ENCODE measurements around the gene IFIT1B.

Gene IFIT1B

DNA sequence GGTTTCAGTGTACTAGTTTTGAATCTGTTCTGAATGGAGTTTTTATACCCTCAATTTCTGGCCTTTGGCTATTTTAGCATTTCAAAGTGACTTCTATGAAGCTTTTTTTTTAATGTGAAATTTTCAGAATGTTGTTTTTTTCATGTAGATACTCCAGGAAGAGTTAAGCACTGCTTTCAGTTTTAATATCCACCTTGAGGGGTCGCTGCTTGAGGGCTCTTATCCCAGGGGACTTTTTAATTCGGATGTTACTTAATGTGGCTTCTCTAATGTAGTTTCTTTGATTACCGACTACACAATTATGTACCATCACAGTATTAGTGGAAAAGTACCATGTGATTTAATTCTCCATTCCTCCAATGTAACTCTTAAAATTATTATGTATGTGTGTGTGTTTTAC, 41.7 kb downstream of the IFIT1B start:
- ATAC-seq (ENCODE audit: low read depth) = no peak
- TF ChIP-seq, protein P1, sequence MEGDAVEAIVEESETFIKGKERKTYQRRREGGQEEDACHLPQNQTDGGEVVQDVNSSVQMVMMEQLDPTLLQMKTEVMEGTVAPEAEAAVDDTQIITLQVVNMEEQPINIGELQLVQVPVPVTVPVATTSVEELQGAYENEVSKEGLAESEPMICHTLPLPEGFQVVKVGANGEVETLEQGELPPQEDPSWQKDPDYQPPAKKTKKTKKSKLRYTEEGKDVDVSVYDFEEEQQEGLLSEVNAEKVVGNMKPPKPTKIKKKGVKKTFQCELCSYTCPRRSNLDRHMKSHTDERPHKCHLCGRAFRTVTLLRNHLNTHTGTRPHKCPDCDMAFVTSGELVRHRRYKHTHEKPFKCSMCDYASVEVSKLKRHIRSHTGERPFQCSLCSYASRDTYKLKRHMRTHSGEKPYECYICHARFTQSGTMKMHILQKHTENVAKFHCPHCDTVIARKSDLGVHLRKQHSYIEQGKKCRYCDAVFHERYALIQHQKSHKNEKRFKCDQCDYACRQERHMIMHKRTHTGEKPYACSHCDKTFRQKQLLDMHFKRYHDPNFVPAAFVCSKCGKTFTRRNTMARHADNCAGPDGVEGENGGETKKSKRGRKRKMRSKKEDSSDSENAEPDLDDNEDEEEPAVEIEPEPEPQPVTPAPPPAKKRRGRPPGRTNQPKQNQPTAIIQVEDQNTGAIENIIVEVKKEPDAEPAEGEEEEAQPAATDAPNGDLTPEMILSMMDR (IDR thresholded peaks at IDR 0.05; ENCODE audit: poor library complexity, severe bottlenecking) = peak; percentile 51
- no peaks in the 10 kb centered on the region for H3K9me3 ChIP-seq (ENCODE audit: severe bottlenecking)
- H3K4me3 ChIP-seq (ENCODE audit: severe bottlenecking) = no peak overlapping the region
- H3K27ac ChIP-seq (ENCODE audit: poor library complexity, severe bottlenecking) = no peak overlapping the region
- no peak for DNase-seq (ENCODE audit: low spot score)
- no peaks in the 10 kb centered on the region for H3K27me3 ChIP-seq (ENCODE audit: insufficient read depth, poor library complexity, severe bottlenecking)
- peaks cover 4% of the 10 kb centered on the region for H3K4me1 ChIP-seq (ENCODE audit: insufficient read depth, poor library complexity, severe bottlenecking)
- peaks cover 35% of the 10 kb centered on the region for H3K36me3 ChIP-seq (ENCODE audit: low read depth)

DNA sequence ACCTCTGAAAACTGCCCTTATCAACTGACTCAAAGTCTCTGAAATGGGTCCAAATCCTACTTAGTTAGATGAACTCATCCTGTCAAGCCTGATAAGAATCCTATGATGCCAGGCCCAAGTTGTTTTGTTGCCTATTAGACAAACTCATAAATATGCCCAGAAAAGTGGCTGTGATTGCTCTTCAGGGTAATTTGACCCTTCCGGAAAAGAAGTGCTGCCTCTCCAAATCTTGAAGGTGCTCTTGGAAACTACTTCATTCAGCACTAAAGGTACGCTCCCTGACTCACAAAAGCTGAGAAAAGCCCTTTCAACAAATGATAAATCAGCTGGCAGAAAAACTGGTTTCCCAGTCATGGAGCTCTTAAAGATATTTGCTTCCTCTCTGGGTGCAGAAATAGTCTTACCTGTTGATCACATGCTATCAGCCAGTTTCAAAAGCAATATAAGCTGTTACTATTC, 43.2 kb downstream of the IFIT1B start:
- ATAC-seq (ENCODE audit: low read depth) = no peak
- peaks cover 34% of the 10 kb centered on the region for H3K36me3 ChIP-seq (ENCODE audit: low read depth)
- TF ChIP-seq, protein P1 (IDR thresholded peaks at IDR 0.05; ENCODE audit: poor library complexity, severe bottlenecking) = no peak

DNA sequence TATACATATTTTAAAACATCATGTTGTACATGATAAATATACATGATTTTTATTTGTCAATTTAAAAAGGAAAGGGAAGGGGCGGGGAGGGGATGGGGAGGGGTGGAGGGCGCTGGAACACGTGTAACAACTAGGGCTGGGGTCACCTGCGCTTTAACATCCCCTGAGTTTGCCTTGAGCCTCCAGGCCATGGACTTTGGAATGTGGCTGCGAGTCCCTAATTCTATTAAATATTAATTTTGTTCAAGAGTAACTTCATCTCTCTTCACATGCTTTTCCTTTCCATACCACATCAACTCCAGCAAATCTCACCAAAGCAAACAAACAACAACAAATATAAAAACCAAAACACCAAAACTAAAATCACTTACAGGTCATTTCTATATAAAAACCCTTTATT, 47.1 kb downstream of the IFIT1B start:
- Histone ChIP-seq H3K4me1 (ENCODE audit: insufficient read depth, poor library complexity, severe bottlenecking) (peaks cover 13% of the 10 kb centered on the region), H3K9me3 (ENCODE audit: severe bottlenecking) (no peaks in the 10 kb centered on the region), H3K36me3 (ENCODE audit: low read depth) (peaks cover 12% of the 10 kb centered on the region), H3K27ac (ENCODE audit: poor library complexity, severe bottlenecking) (no peak overlapping the region), H3K27me3 (ENCODE audit: insufficient read depth, poor library complexity, severe bottlenecking) (no peaks in the 10 kb centered on the region), H3K4me3 (ENCODE audit: severe bottlenecking) (no peak overlapping the region)
- TF ChIP-seq, protein P1 (IDR thresholded peaks at IDR 0.05; ENCODE audit: poor library complexity, severe bottlenecking) = no peak
- DNase-seq (ENCODE audit: low spot score) = no peak
- no peak for ATAC-seq (ENCODE audit: low read depth)

More for the DNA sequence above, 43.2 kb downstream of the IFIT1B start:
- no peaks in the 10 kb centered on the region for H3K9me3 ChIP-seq (ENCODE audit: severe bottlenecking)
- no peak for DNase-seq (ENCODE audit: low spot score)
- H3K4me1 ChIP-seq (ENCODE audit: insufficient read depth, poor library complexity, severe bottlenecking) = peaks cover 4% of the 10 kb centered on the region
- no peak overlapping the region for H3K4me3 ChIP-seq (ENCODE audit: severe bottlenecking)
- no peaks in the 10 kb centered on the region for H3K27me3 ChIP-seq (ENCODE audit: insufficient read depth, poor library complexity, severe bottlenecking)
- no peak overlapping the region for H3K27ac ChIP-seq (ENCODE audit: poor library complexity, severe bottlenecking)

DNA sequence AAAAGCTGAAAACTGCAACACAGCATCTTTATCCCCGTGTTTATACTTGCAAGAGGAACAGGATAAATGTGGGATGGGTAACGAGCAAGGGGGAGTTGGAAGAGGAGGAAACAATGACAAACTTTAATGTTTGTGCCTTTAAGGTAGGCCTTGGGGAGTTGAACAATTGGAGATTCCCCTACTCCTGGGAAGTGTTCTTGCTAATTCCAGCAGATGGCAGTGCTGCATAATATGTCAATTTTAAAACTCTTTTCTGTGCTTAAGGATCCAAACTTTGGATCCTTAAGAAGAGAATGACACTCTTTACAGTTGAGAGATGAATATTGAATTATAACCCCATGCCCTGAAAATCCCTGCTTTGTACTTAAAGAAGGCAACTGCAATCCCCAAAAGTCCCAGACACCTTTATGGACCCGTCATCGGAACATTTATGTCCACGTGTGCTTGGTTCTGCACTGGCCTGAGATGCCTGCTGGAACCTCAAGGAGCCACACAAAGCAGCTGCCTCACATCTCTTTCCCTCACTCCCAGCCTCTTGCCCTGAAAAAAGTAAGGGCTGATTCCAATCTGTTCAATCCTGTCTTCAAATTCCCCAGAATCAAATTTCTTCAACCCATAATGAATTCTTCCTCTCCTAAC, 48.5 kb downstream of the IFIT1B start:
- Histone ChIP-seq H3K36me3 (ENCODE audit: low read depth) (0 out of 2 replicates have a peak, but pooled peaks cover 6% of the 10 kb centered on the region), H3K4me3 (ENCODE audit: severe bottlenecking) (no peak overlapping the region), H3K4me1 (ENCODE audit: insufficient read depth, poor library complexity, severe bottlenecking) (peaks cover 13% of the 10 kb centered on the region), H3K27me3 (ENCODE audit: insufficient read depth, poor library complexity, severe bottlenecking) (no peaks in the 10 kb centered on the region), H3K9me3 (ENCODE audit: severe bottlenecking) (no peaks in the 10 kb centered on the region), H3K27ac (ENCODE audit: poor library complexity, severe bottlenecking) (peak overlapping the region; percentile 36)
- TF ChIP-seq, protein P1 (IDR thresholded peaks at IDR 0.05; ENCODE audit: poor library complexity, severe bottlenecking) = peak; percentile 89
- ATAC-seq (ENCODE audit: low read depth) (peak; percentile 72; the same call in 2 of the 3 replicates), DNase-seq (ENCODE audit: low spot score) (no peak)

DNA sequence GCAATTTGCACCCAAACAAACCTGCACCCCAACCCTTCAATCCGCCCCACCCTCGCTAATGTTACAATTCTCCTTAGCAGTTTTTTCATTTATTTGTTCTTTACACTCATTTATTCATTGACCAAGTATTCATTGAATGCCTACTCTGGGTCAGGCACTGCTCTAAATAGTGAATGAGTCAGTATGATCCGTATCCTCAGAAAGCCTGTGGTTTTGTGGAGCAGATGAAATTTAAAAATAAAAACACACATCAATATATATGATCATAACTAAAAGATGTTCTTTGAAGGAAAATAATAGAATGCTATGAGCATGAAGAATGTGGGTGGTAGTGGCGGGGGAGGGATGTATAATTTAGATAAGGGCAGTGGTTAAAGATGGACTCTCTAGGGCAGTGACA, 49.8 kb downstream of the IFIT1B start:
- H3K4me3 ChIP-seq (ENCODE audit: severe bottlenecking) = no peak overlapping the region
- TF ChIP-seq, protein P1 (IDR thresholded peaks at IDR 0.05; ENCODE audit: poor library complexity, severe bottlenecking) = no peak
- H3K27me3 ChIP-seq (ENCODE audit: insufficient read depth, poor library complexity, severe bottlenecking) = no peaks in the 10 kb centered on the region
- H3K4me1 ChIP-seq (ENCODE audit: insufficient read depth, poor library complexity, severe bottlenecking) = peaks cover 24% of the 10 kb centered on the region
- no peaks in the 10 kb centered on the region for H3K9me3 ChIP-seq (ENCODE audit: severe bottlenecking)
- no peaks in the 10 kb centered on the region for H3K36me3 ChIP-seq (ENCODE audit: low read depth)
- no peak for DNase-seq (ENCODE audit: low spot score)
- ATAC-seq (ENCODE audit: low read depth) = peak; percentile 76
- H3K27ac ChIP-seq (ENCODE audit: poor library complexity, severe bottlenecking) = peak overlapping the region; percentile 36

All from RWPE2 (cell line).